ENCODE measurements around the gene HBM.
"Not testable (repeated sequence)": the region's sequence is repeated elsewhere in the genome, so short reads cannot be mapped to it uniquely, and the experiment has no call there.

Gene HBM

DNA sequence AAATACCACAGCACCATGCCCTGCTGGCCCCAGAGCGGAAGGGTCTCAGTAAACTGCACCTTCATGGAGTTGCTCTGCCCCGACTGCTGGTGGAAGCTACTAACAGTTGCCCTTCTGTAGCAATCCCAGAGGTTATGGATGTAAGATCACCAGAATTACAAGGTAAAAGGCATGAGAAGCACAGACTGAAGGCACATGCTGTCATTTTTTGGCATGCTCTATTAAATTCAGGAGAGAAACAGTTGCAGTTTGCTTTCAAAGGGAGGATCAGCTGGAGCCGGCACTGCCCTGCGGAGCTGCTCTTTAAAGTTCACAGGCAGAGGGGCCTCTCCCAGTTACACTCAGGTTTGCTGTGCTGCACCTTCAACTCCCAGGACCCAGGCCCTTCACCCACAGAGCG, 46.5 kb upstream of the HBM start:
- H3K27ac ChIP-seq: no peak overlapping the region
- no peaks in the 10 kb centered on the region for H3K79me2 ChIP-seq (ENCODE audit: insufficient read depth, low read depth)
- H3K4me3 ChIP-seq (IDR thresholded peaks at IDR 0.05; ENCODE audit: insufficient read depth, low read depth, low read length): no peak overlapping the region
- H3K4me2 ChIP-seq: no peak overlapping the region
- H2AFZ ChIP-seq (ENCODE audit: low read depth): no peak overlapping the region
- TF ChIP-seq, protein P1, sequence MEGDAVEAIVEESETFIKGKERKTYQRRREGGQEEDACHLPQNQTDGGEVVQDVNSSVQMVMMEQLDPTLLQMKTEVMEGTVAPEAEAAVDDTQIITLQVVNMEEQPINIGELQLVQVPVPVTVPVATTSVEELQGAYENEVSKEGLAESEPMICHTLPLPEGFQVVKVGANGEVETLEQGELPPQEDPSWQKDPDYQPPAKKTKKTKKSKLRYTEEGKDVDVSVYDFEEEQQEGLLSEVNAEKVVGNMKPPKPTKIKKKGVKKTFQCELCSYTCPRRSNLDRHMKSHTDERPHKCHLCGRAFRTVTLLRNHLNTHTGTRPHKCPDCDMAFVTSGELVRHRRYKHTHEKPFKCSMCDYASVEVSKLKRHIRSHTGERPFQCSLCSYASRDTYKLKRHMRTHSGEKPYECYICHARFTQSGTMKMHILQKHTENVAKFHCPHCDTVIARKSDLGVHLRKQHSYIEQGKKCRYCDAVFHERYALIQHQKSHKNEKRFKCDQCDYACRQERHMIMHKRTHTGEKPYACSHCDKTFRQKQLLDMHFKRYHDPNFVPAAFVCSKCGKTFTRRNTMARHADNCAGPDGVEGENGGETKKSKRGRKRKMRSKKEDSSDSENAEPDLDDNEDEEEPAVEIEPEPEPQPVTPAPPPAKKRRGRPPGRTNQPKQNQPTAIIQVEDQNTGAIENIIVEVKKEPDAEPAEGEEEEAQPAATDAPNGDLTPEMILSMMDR (conservative IDR thresholded peaks at IDR 0.05; ENCODE audit: low read depth, low read length): no peak
- peaks cover 3% of the 10 kb centered on the region; the same call in 1 of the 2 replicates for H4K20me1 ChIP-seq (ENCODE audit: insufficient read depth)
- H3K27me3 ChIP-seq (ENCODE audit: insufficient read depth, low read depth): no peaks in the 10 kb centered on the region
- no peak overlapping the region for H3K9ac ChIP-seq
- peaks cover 7% of the 10 kb centered on the region for H3K4me1 ChIP-seq (ENCODE audit: low read depth, poor library complexity, severe bottlenecking)
- H3K36me3 ChIP-seq (ENCODE audit: insufficient read depth): no peaks in the 10 kb centered on the region

DNA sequence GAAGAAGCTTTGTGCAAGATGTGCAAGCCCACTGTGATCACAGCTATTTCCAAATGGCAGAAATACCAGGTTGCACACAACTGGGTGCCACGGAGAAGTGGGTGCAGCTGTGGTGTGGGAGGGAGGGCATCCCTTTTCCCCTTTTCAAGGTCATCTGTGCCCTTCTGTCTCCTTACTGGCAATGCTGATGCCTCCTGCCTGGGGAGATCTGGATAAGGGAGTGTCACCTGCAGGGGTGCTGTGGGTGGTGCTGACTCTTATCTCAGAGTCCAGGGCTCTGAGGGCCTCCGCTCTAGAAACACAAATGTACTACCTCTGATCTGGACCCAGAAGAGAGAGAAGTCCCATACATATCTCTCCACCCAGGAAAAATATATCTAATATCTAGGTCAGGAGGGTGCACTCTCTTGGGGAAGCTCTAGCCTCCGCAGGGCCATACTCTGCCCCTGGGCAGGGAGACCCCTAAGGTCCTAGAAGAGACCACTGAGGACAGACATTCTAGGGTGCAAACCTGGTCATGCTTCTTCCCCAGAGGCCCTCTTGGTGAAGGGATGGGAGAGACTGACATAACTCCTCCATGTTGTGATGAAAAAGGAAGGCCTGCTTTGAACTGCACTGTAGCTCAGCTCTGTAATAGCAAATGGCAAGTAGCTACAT, 45.8 kb upstream of the HBM start:
- TF ChIP-seq, protein P1 (conservative IDR thresholded peaks at IDR 0.05; ENCODE audit: low read depth, low read length): no peak
- Histone ChIP-seq H4K20me1 (ENCODE audit: insufficient read depth) (peaks cover 3% of the 10 kb centered on the region; the same call in 1 of the 2 replicates), H3K36me3 (ENCODE audit: insufficient read depth) (no peaks in the 10 kb centered on the region)

DNA sequence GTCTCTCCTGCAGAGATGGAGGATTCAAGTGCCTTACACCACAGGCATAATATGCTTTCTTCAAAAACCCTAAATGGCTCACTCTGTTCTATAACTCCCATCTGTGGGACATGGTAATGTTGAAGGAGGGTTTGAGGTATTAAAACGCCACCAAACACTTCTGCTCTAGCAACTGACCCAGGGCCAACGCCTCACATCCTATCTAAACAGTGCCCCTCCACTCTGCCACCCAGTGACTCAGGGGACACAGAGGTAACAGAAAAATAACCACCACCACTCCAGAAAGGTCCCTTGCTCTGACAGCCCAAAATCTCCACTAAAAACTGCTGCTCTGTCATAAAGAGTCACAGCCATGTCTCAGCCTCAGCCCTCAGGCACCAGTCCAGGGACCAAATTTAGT, 45.0 kb upstream of the HBM start:
- no peak overlapping the region for H3K27ac ChIP-seq
- peaks cover 3% of the 10 kb centered on the region for H3K4me1 ChIP-seq (ENCODE audit: low read depth, poor library complexity, severe bottlenecking)
- no peak overlapping the region for H3K4me2 ChIP-seq
- H3K27me3 ChIP-seq (ENCODE audit: insufficient read depth, low read depth): no peaks in the 10 kb centered on the region
- no peaks in the 10 kb centered on the region for H3K36me3 ChIP-seq (ENCODE audit: insufficient read depth)
- peaks cover 3% of the 10 kb centered on the region; the same call in 1 of the 2 replicates for H4K20me1 ChIP-seq (ENCODE audit: insufficient read depth)
- H3K79me2 ChIP-seq (ENCODE audit: insufficient read depth, low read depth): no peaks in the 10 kb centered on the region
- no peak overlapping the region for H3K9ac ChIP-seq
- H2AFZ ChIP-seq (ENCODE audit: low read depth): no peak overlapping the region
- TF ChIP-seq, protein P1 (conservative IDR thresholded peaks at IDR 0.05; ENCODE audit: low read depth, low read length): no peak
- H3K4me3 ChIP-seq (IDR thresholded peaks at IDR 0.05; ENCODE audit: insufficient read depth, low read depth, low read length): no peak overlapping the region

More for the DNA sequence above, 45.8 kb upstream of the HBM start:
- H3K4me2 ChIP-seq: no peak overlapping the region
- H3K4me1 ChIP-seq (ENCODE audit: low read depth, poor library complexity, severe bottlenecking): peaks cover 3% of the 10 kb centered on the region
- no peaks in the 10 kb centered on the region for H3K79me2 ChIP-seq (ENCODE audit: insufficient read depth, low read depth)
- H3K4me3 ChIP-seq (IDR thresholded peaks at IDR 0.05; ENCODE audit: insufficient read depth, low read depth, low read length): no peak overlapping the region
- H3K27ac ChIP-seq: no peak overlapping the region
- H2AFZ ChIP-seq (ENCODE audit: low read depth): no peak overlapping the region
- no peaks in the 10 kb centered on the region for H3K27me3 ChIP-seq (ENCODE audit: insufficient read depth, low read depth)
- H3K9ac ChIP-seq: no peak overlapping the region

DNA sequence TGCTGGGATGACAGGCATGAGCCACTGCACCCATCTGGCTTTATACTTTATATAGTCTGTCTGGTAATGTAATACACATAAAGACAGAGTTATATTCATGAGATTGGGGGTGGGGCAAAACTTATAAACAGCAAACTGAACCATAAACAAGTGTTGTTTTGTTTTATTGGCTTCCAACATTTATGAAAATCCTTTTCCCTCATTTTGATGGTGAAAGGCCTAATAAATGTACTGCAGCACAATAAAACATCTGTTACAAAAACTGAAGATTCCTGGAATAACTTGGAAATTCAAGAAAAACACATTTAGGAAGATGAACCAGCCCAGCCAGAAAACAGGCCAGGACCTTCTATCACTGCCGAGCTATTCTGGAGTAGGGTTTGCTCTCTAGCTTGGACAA, 43.4 kb upstream of the HBM start:
- Histone ChIP-seq H2AFZ (ENCODE audit: low read depth) (no peak overlapping the region), H3K9ac (no peak overlapping the region), H3K4me3 (IDR thresholded peaks at IDR 0.05; ENCODE audit: insufficient read depth, low read depth, low read length) (no peak overlapping the region), H3K36me3 (ENCODE audit: insufficient read depth) (no peaks in the 10 kb centered on the region), H3K27me3 (ENCODE audit: insufficient read depth, low read depth) (no peaks in the 10 kb centered on the region), H3K4me2 (no peak overlapping the region), H4K20me1 (ENCODE audit: insufficient read depth) (peaks cover 3% of the 10 kb centered on the region), H3K4me1 (ENCODE audit: low read depth, poor library complexity, severe bottlenecking) (peaks cover 3% of the 10 kb centered on the region), H3K27ac (no peak overlapping the region), H3K79me2 (ENCODE audit: insufficient read depth, low read depth) (no peaks in the 10 kb centered on the region)
- TF ChIP-seq, protein P1 (conservative IDR thresholded peaks at IDR 0.05; ENCODE audit: low read depth, low read length): no peak

DNA sequence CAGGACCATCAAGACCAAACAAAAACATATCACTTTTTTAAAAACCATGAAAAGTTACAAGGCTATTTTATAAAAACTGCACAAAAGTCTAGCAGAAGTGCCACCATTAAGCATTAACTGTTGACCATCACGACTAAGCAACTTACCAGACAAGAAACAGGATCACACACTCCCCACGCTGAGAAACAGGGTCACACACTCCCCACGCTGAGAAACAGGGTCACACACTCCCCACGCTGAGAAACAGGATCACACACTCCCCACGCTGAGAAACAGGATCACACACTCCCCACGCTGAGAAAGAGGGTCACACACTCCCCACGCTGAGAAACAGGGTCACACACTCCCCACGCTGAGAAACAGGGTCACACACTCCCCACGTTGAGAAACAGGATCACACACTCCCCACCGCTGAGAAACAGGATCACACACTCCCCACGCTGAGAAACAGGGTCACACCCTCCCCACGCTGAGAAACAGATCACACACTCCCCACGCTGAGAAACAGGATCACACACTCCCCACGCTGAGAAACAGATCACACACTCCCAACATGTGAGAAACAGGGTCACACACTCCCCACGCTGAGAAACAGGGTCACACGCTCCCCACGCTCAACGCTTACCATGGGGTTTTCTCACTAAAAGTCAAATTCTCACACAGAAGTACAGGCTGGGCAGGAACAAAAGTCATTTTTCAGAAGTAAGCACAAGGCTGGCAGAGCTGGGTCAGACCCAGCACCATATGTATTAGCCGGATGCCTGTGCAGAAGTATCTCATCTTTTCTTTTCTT, 42.0 kb upstream of the HBM start:
- H2AFZ ChIP-seq (ENCODE audit: low read depth); H3K4me2 ChIP-seq; H3K9ac ChIP-seq; H3K79me2 ChIP-seq (ENCODE audit: insufficient read depth, low read depth); H3K4me1 ChIP-seq (ENCODE audit: low read depth, poor library complexity, severe bottlenecking); H3K27me3 ChIP-seq (ENCODE audit: insufficient read depth, low read depth); H3K27ac ChIP-seq; H3K4me3 ChIP-seq (IDR thresholded peaks at IDR 0.05; ENCODE audit: insufficient read depth, low read depth, low read length); H4K20me1 ChIP-seq (ENCODE audit: insufficient read depth); H3K36me3 ChIP-seq (ENCODE audit: insufficient read depth): not testable (repeated sequence)
